Loucy (cell line): ENCODE data around the gene CPED1.

Experiments used
- H2AFZ ChIP-seq: fragments of 200-600 bp; sonication (generic); 2 replicates; pipeline ENCODE4 v1.6.0; 2016; ENCODE audit warnings: antibody characterized with exemption, mild to moderate bottlenecking, low read length, moderate library complexity
- H3F3A ChIP-seq: fragments of 200-600 bp; 2 replicates; pipeline ENCODE4 v1.6.0; 2016; ENCODE audit warnings: antibody characterized with exemption, low read depth, mild to moderate bottlenecking
- H3K27me3 ChIP-seq: fragments of 200-600 bp; sonication (generic); 2 replicates; pipeline ENCODE4 v1.6.1; 2014; ENCODE audit warnings: low read length, mild to moderate bottlenecking; ENCODE audit not compliant: insufficient read depth, poor library complexity, severe bottlenecking
- H3K36me3 ChIP-seq: fragments of 200-600 bp; sonication (generic); 2 replicates; pipeline ENCODE4 v1.6.1; 2016; ENCODE audit warnings: low read length; ENCODE audit not compliant: insufficient read depth
- H3K4me1 ChIP-seq: fragments of 200-600 bp; sonication (generic); 2 replicates; pipeline ENCODE4 v1.5.1; 2014; ENCODE audit warnings: low read length, mild to moderate bottlenecking; ENCODE audit not compliant: insufficient read depth, poor library complexity, severe bottlenecking
- H3K4me2 ChIP-seq: fragments of 200-600 bp; sonication (generic); 2 replicates; pipeline ENCODE4 v1.6.0; 2014; ENCODE audit warnings: antibody characterized with exemption, low read length, low read depth, mild to moderate bottlenecking; ENCODE audit not compliant: poor library complexity, severe bottlenecking
- H3K4me3 ChIP-seq: fragments of 200-600 bp; sonication (generic); 2 replicates; pipeline ENCODE4 v1.5.1; 2014; ENCODE audit warnings: low read length, mild to moderate bottlenecking, mixed read lengths; ENCODE audit not compliant: poor library complexity, severe bottlenecking
- H3K79me2 ChIP-seq: fragments of 200-600 bp; sonication (generic); 2 replicates; pipeline ENCODE4 v1.6.1; 2014; ENCODE audit warnings: low read length; ENCODE audit not compliant: insufficient read depth
- H3K9ac ChIP-seq: fragments of 200-600 bp; sonication (generic); 2 replicates; pipeline ENCODE4 v1.6.0; 2014; ENCODE audit warnings: mild to moderate bottlenecking, low read depth, low read length, moderate library complexity; ENCODE audit not compliant: poor library complexity, severe bottlenecking
- H3K9me2 ChIP-seq: fragments of 200-600 bp; sonication (generic); replicated peaks from 2 replicates; pipeline ENCODE4 v1.6.1; 2016; ENCODE audit warnings: low read depth, low read length, mixed read lengths
- H3K9me3 ChIP-seq: fragments of 200-600 bp; sonication (generic); 2 replicates; pipeline ENCODE4 v1.6.1; 2014; ENCODE audit warnings: mild to moderate bottlenecking, antibody characterized with exemption, low read length, low read depth; ENCODE audit not compliant: insufficient read depth
- H4K20me1 ChIP-seq: fragments of 200-600 bp; sonication (generic); 2 replicates; pipeline ENCODE4 v1.6.0; 2014; ENCODE audit warnings: antibody characterized with exemption, low read length, mild to moderate bottlenecking; ENCODE audit not compliant: insufficient read depth, poor library complexity, severe bottlenecking
- EZH2phosphoT487 ChIP-seq: fragments of 200-600 bp; IDR thresholded peaks from 2 replicates; pipeline ENCODE4 v1.6.1; 2018; ENCODE audit warnings: antibody characterized with exemption, mild to moderate bottlenecking, moderate library complexity, borderline replicate concordance
- TF ChIP-seq, protein P1 (sequence below): fragments of 200-600 bp; sonication (generic); conservative IDR thresholded peaks from 2 replicates; pipeline ENCODE4 v1.5.1; 2014; ENCODE audit warnings: mild to moderate bottlenecking, antibody characterized with exemption, low read length

CPED1 gene

DNA sequence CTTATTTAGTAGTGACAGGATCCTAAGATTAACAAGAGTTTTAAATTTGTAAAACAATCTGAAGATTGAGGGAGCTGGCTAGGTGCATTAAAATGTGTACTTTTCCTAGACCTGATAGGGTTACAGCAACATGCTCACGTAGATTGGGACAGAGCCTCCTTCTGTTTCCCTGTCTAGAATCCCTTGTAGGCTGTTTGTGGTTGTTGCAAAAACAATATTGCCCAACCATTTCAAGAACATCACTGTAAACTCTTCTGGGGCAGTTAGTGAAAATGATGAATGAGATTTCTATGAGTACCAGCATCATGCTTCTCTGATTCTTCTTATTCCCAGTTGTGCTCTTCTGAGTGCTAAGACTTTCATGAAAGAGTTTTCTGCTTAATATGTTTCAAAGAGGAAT is 14.7 kb upstream of the CPED1 start:
- Histone ChIP-seq H4K20me1 (no peaks in the 10 kb centered on the region), H3K27me3 (no peaks in the 10 kb centered on the region), H3K36me3 (peaks cover 58% of the 10 kb centered on the region)

DNA sequence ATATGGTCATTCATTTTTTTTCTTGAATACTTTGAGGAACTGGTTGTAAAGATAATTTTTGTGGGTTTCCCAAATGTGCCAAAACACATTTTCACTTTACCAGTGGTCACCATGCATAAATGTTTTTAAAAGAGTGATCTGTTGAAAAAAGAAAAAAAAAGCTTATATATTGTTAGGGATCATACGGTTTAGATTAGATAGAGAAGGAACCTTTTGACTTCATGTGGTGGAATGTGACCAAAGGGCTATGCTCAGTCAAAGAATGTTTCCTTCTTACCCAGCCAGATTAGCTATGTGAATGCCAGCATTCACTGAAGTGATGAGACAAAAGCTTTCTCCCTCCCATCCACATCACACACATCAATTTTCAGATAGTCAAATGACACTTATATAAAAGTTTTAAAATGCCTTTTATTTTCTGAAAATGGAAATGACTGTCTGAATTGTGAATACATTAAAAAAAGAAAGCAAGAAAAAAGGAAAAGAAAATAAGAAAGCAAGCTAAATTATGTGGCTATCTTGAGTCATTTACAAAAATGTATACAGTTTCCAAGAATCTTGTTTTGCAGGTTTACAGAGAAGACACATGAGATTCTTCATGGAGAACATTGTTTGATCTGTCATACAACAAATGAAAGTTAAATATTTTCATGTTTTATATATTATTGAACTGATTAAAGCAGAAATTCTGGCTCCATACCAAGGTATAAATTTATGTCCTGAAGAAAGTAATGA is 8.6 kb upstream of the CPED1 start:
- Histone ChIP-seq H3K9ac (no peak overlapping the region), H3K36me3 (peaks cover 9% of the 10 kb centered on the region; the same call in 1 of the 2 replicates), H3K4me1 (peaks cover 2% of the 10 kb centered on the region), H3K4me2 (no peak overlapping the region), H3K27me3 (no peaks in the 10 kb centered on the region), H3K4me3 (no peak overlapping the region), H2AFZ (no peak overlapping the region), H3F3A (no peaks in the 10 kb centered on the region), H3K79me2 (no peaks in the 10 kb centered on the region), H3K9me3 (no peaks in the 10 kb centered on the region), H3K9me2 (no peaks in the 10 kb centered on the region), H4K20me1 (no peaks in the 10 kb centered on the region)
- TF ChIP-seq, protein P1, sequence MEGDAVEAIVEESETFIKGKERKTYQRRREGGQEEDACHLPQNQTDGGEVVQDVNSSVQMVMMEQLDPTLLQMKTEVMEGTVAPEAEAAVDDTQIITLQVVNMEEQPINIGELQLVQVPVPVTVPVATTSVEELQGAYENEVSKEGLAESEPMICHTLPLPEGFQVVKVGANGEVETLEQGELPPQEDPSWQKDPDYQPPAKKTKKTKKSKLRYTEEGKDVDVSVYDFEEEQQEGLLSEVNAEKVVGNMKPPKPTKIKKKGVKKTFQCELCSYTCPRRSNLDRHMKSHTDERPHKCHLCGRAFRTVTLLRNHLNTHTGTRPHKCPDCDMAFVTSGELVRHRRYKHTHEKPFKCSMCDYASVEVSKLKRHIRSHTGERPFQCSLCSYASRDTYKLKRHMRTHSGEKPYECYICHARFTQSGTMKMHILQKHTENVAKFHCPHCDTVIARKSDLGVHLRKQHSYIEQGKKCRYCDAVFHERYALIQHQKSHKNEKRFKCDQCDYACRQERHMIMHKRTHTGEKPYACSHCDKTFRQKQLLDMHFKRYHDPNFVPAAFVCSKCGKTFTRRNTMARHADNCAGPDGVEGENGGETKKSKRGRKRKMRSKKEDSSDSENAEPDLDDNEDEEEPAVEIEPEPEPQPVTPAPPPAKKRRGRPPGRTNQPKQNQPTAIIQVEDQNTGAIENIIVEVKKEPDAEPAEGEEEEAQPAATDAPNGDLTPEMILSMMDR, result no peak
- no peak for TF ChIP-seq EZH2phosphoT487

More for the DNA sequence above, 14.7 kb upstream of the CPED1 start:
- Histone ChIP-seq H3K4me1 (no peaks in the 10 kb centered on the region), H2AFZ (no peak overlapping the region), H3K9me2 (no peaks in the 10 kb centered on the region), H3K79me2 (no peaks in the 10 kb centered on the region), H3K9ac (no peak overlapping the region), H3K4me3 (no peak overlapping the region), H3K4me2 (no peak overlapping the region), H3F3A (no peaks in the 10 kb centered on the region), H3K9me3 (no peaks in the 10 kb centered on the region)
- TF ChIP-seq, protein P1, result no peak
- no peak for TF ChIP-seq EZH2phosphoT487

DNA sequence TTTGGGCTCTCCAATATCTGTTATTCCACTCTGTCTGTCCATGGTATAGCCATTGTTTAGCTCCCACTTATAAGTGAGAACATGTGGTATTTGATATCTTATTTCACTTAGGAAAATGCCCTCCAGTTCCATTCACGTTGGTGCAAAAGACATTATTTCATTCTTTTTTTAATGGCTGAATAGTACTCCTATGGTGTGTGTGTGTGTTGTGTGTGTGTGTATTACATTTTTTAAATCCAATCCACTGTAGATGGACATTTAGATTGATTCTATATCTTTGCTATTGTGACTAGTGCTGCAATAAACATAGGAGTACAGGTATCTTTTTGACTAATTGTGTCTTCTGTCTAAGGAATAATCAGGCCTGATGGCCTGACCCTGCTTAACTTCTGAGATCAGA is 7.4 kb upstream of the CPED1 start:
- H3K4me1 ChIP-seq, result peaks cover 2% of the 10 kb centered on the region
- H3K9me2 ChIP-seq, result no peaks in the 10 kb centered on the region
- H3K4me3 ChIP-seq, result no peak overlapping the region
- no peak overlapping the region for H3K4me2 ChIP-seq
- H4K20me1 ChIP-seq, result no peaks in the 10 kb centered on the region
- TF ChIP-seq, protein P1, result no peak
- no peak overlapping the region for H2AFZ ChIP-seq
- H3F3A ChIP-seq, result no peaks in the 10 kb centered on the region
- H3K9ac ChIP-seq, result no peak overlapping the region
- H3K9me3 ChIP-seq, result no peaks in the 10 kb centered on the region
- H3K27me3 ChIP-seq, result no peaks in the 10 kb centered on the region
- no peaks in the 10 kb centered on the region for H3K36me3 ChIP-seq
- H3K79me2 ChIP-seq, result no peaks in the 10 kb centered on the region
